GM19025 (cell line): ENCODE results near the gene DCX.

ENCODE experiments used
- ATAC-seq: cut with Tn5 transposase; IDR thresholded peaks from one replicate; pipeline ENCODE4 v1.9.1; 2021; ENCODE audit warnings: mild to moderate bottlenecking, low read depth, moderate library complexity; ENCODE audit not compliant: unreplicated experiment

The DCX gene

DNA sequence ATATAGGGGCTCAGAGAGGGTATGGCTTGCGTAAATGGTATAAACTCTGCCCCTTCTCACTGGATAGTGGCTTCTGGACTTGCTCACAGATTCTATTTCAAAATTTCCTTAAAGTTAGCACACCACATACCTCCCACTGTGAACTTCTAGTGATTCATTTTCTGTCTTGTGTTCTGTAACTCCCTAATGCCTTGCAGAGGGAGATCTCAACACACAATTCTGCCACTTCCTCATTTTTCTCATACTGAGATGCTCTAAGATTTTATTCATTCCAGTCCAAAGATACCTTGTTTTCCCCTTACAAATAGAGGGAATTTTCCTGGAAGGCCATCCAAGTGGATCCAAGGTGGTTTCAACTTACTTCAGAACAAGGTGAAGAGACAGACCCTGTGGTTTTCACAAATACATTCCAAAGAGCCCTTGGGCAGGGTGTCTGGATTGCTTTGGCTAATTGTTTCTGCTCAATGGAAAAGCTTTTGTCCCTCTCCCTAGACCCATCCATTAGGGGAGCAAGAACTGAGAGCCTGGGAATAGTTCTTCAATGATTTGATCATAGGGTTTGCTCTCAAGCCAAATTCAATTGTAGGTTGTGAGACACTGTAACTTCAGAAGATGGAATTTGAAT lies 89.6 kb downstream of the DCX start:
- no peak for ATAC-seq

DNA sequence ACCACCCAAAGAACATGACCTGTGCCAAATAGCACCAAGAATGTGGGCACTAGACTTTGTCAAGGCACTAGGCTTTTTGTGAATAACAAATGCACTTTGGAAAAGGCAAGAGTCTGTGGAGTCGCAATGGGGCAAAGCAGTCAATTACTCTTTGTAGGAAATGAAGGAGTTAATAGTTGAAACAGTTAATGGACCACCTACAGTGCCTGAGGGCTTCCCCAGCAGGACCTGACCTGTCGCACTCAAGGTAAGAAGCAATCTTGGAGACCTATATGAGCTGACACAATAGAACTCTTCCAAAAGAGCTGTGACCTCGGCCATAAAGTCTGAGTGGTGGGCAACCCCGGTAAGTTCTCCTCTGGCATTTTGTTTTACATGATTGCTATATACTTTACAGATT lies 92.5 kb downstream of the DCX start:
- no peak for ATAC-seq

DNA sequence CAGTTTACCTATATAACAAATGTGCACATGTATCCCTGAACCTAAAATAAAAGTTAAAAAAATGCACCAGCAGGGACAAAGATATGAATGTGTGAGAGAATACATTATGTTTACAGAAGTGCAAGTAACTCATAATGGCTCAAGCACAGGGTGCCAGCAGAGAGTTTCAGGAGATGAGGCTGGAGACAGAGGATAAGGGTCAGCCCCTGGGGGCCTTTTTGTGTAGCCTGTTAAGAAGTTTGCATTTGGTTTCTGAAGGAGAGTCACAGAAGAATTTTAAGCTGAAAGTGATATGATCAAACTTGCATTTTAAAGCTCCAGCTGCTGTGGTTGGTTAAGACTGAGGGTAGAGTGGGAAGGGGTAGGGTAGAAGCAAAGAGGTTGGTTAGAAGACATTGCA lies 93.1 kb downstream of the DCX start:
- no peak for ATAC-seq

DNA sequence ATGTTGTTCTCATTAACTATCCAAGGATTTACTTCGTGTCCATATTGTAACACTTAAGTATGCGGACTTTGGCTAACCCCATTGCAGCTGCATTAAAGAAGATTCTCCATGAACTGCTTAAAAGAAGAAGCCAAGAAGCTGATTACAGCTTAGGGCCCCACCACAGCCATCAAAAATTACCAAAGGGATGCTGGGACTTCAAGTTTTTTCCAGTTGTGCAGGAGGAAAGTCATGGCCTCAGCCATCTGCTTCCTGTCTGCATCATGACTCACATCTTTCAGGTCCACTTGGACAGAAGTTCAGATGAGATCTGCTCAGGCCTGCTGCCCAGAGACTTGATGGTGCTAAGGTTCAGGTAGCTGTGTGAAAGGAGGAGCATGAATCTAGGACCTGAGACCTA lies 102.9 kb downstream of the DCX start:
- ATAC-seq, result no peak

DNA sequence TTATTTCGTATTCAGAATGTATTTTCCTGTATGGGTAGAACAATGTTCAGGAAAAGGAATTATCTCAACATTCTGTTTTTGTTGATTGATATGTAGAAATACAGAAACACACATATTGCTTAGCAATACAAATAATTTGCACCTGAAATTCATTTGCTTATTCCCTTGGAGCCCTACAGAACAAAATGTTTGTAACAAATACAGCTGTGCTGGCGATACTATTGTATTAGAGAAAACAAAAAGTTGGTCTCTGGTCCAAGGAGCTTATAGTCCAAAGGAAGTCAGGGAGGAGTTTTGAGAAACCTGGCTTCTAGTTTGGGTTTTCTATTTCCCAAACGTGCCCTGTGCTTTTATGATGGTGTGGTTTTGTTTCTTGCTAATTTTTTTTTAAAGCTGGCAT lies 104.0 kb downstream of the DCX start:
- no peak for ATAC-seq

DNA sequence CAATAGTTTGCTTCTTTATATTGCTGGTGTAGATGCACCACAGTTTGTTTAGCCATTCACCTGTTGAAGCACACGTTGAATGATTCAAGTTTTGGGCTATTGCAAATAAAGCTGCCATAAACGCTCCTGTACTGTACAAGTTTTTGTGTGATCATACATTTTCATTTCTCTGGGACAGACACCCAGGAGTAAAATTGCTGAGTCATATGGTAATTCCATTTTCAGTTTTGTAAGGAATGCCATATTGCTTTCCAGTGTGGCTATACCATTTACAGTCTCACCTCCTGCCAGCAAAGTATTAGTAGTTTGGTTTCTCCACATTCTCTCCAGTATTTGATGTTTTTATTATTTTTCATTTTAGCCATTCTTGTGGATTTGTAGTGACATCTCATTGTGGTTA lies 109.7 kb downstream of the DCX start:
- ATAC-seq, result no peak

DNA sequence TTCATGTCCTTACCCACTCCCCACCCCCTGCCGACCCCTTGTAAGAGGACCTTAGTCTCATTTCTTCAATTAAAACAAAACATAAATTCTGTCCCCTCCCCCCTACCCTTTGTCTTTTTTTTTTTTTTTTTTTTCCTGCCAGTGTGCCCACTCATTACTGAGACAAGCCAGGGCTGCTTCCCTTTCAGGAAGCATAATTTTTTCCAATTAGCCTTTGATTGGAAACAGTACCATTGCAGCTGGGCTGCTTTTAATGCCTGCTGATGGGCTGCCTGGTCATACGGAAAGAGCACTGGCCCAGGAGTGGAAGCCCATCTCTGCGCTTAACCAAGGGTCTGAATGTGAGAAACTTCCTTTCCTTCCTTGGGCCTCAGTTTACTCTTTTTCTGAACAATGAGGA lies 123.2 kb downstream of the DCX start:
- ATAC-seq, result no peak

DNA sequence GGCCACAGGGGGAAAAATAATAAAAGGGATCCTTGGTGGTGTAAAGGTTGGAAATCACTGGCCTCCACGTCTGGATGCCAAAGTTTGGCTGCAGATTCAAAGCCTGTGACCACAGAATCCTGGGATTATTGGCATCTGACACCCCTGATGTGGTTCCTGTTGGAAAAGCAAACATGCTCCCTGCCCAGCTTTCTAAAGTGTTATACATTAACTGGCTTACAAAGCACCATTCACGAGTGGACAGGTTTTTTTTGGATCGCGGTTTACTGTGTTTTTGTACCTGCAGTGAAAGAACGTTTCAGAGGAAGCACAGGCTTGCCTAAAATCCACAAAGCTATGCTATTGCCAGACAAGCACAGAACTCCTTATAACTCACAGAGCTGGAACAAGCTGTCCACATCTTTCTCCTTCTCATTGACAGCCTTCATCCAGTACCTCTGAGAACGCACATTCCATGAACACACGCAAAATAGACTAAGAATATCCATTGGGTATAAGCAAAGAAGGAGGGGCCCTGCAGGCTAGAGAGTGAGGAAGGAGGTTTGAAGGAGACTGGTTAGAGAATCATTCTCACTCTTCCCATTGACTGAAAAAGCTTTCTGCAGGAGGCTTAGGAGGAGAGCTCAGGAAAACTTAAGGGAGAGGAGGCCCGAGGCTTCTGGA lies 127.2 kb downstream of the DCX start:
- no peak for ATAC-seq

DNA sequence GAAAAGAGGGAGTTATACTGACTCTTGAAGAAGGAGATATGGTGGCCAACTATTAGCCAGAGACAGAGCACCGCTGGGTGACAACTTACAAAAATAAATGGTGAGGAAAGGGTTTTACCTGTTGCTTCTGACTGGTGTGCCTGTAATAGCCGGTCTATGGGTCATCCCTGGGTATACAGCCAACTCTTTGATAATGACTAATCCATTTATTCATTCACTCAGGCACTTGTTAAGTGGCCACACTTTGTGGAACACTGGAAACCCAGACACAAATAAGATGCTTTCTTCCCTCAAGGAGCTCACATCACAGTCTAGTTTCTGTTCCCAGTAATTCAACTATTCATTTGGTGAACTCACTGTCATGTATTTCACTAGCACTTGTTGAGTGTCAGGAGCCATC lies 128.5 kb downstream of the DCX start:
- no peak for ATAC-seq

DNA sequence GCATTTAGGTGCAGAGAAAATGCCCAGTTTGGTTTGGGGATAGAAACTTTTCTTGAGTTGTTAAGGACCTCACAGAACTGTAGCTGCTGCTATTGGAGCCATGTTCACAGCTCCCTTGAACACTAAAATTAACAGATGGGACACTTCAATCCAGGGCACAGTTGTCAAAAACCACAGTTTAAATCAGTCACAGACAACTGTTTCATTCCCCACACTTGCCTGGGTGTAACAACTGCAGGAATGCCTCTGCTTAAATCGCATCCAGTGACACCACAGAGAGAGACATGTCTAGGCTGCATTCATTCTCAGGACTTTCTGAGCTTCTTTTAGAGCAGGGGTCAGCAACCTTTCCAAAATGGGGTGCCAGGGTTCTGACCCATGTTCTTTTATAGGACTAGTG lies 129.0 kb downstream of the DCX start:
- ATAC-seq, result no peak

DNA sequence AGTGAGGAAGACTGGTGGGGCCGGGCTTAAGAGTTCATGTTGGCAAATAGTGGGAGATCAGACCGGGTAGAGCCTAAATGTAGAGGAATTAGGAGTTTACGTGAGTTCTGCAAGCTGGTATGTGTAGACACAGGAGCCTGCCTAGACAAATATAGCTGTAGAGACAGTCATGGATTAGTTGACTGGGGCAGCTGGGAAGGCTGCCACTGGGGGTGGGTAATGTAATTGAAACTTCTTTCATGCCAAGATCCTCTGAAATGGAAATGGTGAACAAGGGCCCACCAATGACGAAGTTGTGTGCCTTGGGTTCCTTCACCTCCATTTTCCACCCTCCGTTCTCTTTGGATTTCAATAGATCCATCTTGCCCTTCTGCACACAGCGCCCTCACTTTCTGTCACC lies 129.9 kb downstream of the DCX start:
- no peak for ATAC-seq

DNA sequence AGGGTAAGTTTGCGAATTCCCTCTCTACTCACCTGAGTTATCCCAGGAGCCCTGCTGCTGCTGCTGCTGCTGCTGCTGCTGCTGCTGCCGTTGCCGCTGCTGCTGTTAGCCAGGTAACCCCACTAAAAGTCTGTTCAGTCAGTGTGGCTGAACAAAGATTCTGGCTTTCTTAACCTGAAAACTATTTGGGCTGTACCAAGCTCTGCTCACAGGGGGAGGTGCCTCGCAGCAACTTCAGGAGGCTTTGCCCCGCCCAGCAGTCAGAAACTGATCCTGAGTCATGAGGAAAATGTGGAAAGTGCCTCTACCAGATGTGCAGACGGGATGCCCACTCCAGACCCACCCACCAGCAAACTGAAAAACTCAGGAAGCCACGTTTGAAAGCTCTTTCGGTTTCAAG lies 141.7 kb downstream of the DCX start, which contains the start of gene CAPN6:
Gene CAPN6 (minus strand): TSS at position 145 of the 400 bp plus-strand sequence. CDS start 6,547 bp downstream, outside the sequence.
- no peak for ATAC-seq

DNA sequence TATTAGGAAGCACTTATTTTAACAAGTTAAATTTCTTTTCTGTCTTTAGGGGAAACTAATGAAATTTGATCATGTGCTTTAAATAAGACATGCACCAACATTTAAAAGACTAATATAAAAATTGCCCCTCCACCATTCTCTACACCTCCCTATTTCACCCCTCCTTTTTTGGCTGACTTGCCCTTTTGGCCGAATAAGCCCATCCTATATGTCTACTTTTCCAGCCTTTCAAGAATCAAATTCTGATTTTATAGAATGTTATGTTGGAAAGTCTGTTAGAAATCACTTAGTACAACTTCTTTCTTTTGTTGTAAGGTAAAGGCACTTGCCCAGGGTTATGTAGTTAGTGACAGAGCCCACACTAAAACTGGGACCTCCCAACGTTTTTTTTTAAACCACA lies 143.5 kb downstream of the DCX start:
- ATAC-seq, result no peak

DNA sequence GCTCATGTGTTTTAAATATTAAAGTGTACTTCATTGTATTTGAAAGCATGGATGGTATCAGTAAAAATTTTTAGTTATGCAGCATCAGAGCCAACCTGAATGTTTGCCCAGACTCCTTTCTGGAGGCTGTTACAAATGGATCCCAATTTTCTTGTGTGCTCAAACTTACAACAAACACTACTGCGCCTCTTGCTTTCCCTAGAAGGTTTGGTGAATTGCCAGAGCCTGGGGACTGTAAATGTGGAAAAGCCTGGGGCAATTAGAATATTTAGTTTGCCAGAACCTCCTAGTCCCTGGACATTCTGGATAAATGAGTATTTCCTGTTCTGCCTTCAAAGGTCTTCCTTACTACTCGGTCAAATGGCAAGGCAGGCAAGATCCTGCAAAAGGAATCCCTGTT lies 146.5 kb downstream of the DCX start:
- ATAC-seq, result no peak

DNA sequence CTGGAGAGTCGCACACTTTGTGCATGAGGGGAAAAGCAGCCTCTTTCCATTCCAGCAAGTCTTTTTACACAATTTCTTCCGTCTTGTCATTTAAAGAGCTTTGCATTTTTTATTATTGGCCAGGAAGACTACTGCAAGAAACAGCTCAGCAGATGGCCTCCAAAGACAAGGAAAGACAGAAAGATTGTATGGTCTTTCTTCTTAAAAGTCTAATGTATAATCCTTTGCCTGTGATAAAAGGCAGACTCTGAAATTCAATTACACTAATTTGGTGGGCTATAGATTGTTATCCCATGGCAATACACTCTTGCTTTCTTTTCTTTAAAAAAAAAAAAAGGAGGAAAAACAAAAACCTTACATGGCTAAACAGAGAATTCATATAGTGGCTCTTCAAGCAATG lies 147.6 kb downstream of the DCX start:
- ATAC-seq, result no peak

DNA sequence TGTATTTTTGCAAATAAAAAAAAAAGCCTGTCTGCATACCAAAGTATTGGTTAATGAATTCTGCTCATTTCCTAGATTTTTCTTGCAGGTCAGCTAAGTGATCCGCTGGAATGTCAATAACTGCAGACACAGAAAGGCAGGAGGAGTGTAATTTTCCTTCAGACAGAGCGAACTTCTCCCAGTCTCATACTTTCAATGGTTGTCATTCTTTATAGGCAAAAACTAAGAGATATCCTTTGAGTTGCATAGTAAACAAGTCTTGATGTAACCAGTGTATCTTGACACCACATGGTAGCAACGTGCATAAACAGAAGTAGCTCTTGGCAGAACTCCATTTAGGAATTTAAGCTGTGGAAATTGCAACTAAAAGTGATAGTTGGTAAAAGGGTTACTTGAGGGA lies 149.9 kb downstream of the DCX start:
- ATAC-seq, result no peak

DNA sequence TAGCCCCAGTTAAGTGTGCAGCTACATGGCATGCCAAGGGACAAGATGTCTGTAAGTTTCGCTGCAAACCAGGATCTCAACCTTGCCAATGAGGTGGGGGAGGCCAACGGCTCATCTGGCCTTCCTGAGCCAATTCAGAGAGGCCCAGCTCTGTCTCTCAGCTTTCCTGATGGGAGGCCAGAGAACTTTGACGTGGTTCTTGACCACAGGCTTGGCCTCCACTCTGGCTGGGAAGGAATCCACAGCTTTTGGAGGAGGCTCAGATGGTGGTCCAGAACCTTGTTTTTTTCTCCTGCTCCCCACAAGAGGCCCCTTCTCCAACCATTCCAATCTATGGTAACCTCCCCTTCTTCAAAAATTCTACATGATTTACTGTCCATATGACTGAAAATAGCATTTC lies 151.5 kb downstream of the DCX start:
- ATAC-seq, result no peak

DNA sequence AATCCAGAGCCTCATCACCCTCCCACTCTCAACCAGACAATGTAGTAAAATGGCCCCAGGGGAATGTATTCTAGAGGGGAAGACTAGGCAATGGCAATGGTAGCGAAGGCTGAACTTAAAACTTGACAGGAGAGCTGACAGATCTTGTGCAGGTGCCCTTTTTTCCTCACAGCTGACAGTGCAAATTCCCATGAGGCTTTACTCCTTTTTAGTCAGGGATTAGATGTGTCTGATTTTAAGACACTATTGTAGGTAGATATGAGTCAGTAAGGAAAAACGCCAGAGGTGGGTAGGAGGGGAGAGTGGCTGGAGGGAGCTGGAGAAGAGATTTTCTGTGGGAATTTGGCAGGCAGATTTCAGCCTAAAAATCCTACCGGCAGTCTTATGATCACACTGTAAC lies 152.4 kb downstream of the DCX start:
- ATAC-seq, result no peak

DNA sequence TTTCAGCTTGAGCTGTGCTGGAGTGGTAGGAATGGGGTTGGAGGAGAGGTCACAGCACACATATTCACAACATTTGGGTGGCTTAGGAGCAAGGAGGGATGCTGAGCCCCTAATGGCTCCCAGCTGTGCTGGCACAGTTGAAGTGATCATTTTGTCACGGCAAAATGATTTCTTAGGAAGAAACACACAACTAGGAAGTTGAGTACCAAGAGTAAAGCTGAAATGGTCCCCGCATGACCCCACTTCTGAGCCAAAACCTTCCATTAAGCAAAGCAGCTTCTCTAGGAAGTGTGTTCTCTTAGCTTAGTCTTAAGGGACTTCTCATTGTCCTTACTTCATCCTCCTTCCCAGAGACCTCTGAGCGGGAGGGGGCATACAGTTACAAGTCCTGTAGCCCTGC lies 154.3 kb downstream of the DCX start:
- ATAC-seq, result no peak

DNA sequence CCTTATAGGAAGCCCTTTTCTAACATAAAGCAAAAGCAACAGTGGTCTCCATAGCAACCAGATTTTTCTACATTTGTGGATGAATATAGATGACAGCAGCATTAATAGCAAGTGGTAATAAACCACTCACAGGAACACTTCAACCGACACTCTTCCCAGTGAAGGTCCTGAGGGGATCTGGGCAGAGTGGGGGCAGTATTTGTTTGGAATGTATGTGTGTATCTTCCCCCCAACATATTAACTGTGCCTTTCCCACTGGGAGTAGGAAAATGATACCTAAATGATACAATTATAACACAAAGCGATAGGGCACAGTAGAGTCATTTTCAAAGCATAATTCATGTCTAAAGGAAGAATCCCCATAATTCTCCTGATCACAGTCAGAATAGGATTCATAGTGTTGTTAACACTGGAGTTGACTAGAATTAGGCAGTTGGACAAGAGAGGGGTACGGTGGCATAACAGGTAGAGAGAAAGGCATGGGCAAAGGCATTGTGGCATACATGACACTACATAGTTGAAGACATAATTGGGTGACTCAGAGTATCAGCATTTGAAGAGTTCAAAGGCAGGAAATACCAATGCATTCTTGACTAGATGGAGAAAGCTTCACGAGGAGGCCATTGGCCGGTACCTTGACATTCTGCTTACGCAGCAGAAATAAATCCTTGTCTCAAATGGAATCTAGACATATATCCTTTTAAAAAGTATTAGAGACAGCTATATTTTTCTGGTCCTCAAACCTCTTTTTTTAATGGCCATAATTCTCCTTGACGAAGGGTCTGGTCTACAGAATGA lies 156.9 kb downstream of the DCX start:
- ATAC-seq, result no peak

DNA sequence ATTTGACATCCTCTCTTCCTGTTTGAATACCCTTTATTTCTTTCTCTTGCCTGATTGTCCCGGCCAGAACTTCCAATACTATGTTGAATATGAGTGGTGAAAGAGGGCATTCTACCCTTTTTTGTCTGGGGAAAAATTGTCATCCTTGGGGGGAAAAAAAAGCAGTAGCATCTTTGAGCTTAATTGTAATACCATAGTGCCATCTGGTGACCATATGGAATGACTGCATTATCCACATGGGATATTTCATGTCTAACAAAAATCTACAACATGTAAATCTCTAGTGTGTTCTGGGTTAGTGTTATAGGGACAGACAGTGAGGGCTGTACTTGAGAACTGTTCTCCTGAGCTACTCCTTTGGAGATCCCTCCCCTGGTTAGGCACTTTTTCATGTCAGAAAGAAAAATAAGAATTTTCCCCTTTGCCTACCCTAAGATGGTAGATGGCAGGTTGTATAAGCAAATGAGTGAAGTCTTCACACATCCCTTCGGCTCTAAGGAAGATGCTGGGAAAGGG lies 167.7 kb downstream of the DCX start:
- ATAC-seq, result no peak
